ENCODE data around the gene ZNF521.
A peak's percentile ranks its signal among the peaks of the same experiment; 100 is the strongest.

The ZNF521 gene

GRCh38 chr18:25062720-25063119 is 289.2 kb downstream of the ZNF521 start:
- no peak for TF ChIP-seq ZFX (IDR thresholded peaks at IDR 0.05; ENCODE audit: borderline replicate concordance)
- TF ChIP-seq CTCF (IDR thresholded peaks at IDR 0.05), result peak; percentile 20
- H3K27ac ChIP-seq, result no peak overlapping the region

GRCh38 chr18:25061395-25061794 is 290.6 kb downstream of the ZNF521 start:
- H3K27ac ChIP-seq, result no peak overlapping the region
- no peak for TF ChIP-seq ZFX (IDR thresholded peaks at IDR 0.05; ENCODE audit: borderline replicate concordance)
- no peak for TF ChIP-seq CTCF (IDR thresholded peaks at IDR 0.05)

- H3K27ac ChIP-seq, result no peak overlapping the region
- TF ChIP-seq CTCF (IDR thresholded peaks at IDR 0.05) (no peak), ZFX (IDR thresholded peaks at IDR 0.05; ENCODE audit: borderline replicate concordance) (no peak)
These were observed 293.4 kb downstream of the ZNF521 start for GRCh38 chr18:25058521-25058920.

- TF ChIP-seq ZFX (IDR thresholded peaks at IDR 0.05; ENCODE audit: borderline replicate concordance) (no peak), CTCF (IDR thresholded peaks at IDR 0.05) (no peak)
These were observed 294.4 kb downstream of the ZNF521 start for GRCh38 chr18:25057491-25058050.

GRCh38 chr18:25056429-25056828 is 295.5 kb downstream of the ZNF521 start:
- no peak overlapping the region for H3K27ac ChIP-seq
- TF ChIP-seq ZFX (IDR thresholded peaks at IDR 0.05; ENCODE audit: borderline replicate concordance) (no peak), CTCF (IDR thresholded peaks at IDR 0.05) (no peak)

More at GRCh38 chr18:25057491-25058050, 294.4 kb downstream of the ZNF521 start:
- H3K27ac ChIP-seq, result no peak overlapping the region

- TF ChIP-seq ZFX (IDR thresholded peaks at IDR 0.05; ENCODE audit: borderline replicate concordance) (no peak), CTCF (IDR thresholded peaks at IDR 0.05) (no peak)
- H3K27ac ChIP-seq, result no peak overlapping the region
These were observed 296.9 kb downstream of the ZNF521 start for GRCh38 chr18:25055076-25055475.

- TF ChIP-seq ZFX (IDR thresholded peaks at IDR 0.05; ENCODE audit: borderline replicate concordance) (no peak), CTCF (IDR thresholded peaks at IDR 0.05) (no peak)
- no peak overlapping the region for H3K27ac ChIP-seq
These were observed 298.5 kb downstream of the ZNF521 start for GRCh38 chr18:25053466-25053865.

Measured in 22Rv1 (cell line).